Transverse colon (tissue), 4 donors: ENCODE results near the gene PCED1B. TPM values are rescaled to one million over a fixed set of nuclear protein-coding genes. Genes with fewer than 3 reads are reported as not detected.
"Not testable (repeated sequence)": the region's sequence is repeated elsewhere in the genome, so short reads cannot be mapped to it uniquely, and the experiment has no call there.

Experiments used
- DNase-seq: peaks from one replicate; pipeline ENCODE4 v3.0.0-alpha.2; 2019
- H3K27ac ChIP-seq, 4 donors: fragments of 200-600 bp; sonication (generic); 2 replicates each; pipeline ENCODE4 v1.5.1; 2016 to 2018; ENCODE audit warnings: inconsistent platforms in 4 of 4
- H3K27me3 ChIP-seq: fragments of 200-600 bp; sonication (generic); 2 replicates; pipeline ENCODE4 v1.5.1; 2017; ENCODE audit warnings: inconsistent platforms
- H3K36me3 ChIP-seq, 4 donors: fragments of 200-600 bp; sonication (generic); 2 replicates each; pipeline ENCODE4 v1.5.1; 2017 to 2019; ENCODE audit warnings: inconsistent platforms in 4 of 4
- H3K4me1 ChIP-seq, 4 donors: fragments of 200-600 bp; sonication (generic); 2 replicates each; pipeline ENCODE4 v1.5.1; 2017 to 2020; ENCODE audit warnings: inconsistent platforms in 4 of 4
- H3K4me3 ChIP-seq, 4 donors: fragments of 200-600 bp; sonication (generic); 1 replicate in 1 of 4; 2 replicates in 3 of 4; pipeline versions ENCODE4 v1.5.1 to v1.6.1; 2017 to 2019; ENCODE audit warnings: inconsistent platforms in 4 of 4
- H3K9me3 ChIP-seq, 2 donors: fragments of 200-600 bp; sonication (generic); 2 replicates each; pipeline ENCODE4 v1.5.1; 2017 to 2019; ENCODE audit warnings: inconsistent platforms in 2 of 2
- CTCF ChIP-seq, 5 experiments: fragments of 200-600 bp in 3 of 5; fragments of 450-650 bp in 2 of 5; sonication (generic) in 3 of 5; IDR thresholded peaks; 1 replicate in 2 of 5; 2 replicates in 3 of 5; pipeline ENCODE4 v1.5.1; 2016 to 2017; ENCODE audit warnings: antibody characterized with exemption in 5 of 5, inconsistent platforms in 3 of 5, mild to moderate bottlenecking in 2 of 5, moderate library complexity in 1 of 5
- EP300 ChIP-seq: sonication (generic); formaldehyde crosslinking; IDR thresholded peaks from one replicate; pipeline ENCODE4 v1.6.1; 2017; ENCODE audit warnings: antibody characterized with exemption, low read depth
- POLR2A ChIP-seq: fragments of 450-650 bp; IDR thresholded peaks from one replicate; pipeline ENCODE4 v1.6.1; 2016; ENCODE audit warnings: antibody characterized with exemption, mild to moderate bottlenecking, moderate library complexity
- POLR2AphosphoS5 ChIP-seq, 3 donors: sonication (generic); formaldehyde crosslinking; IDR thresholded peaks; one replicate each; pipeline ENCODE4 v1.6.1; 2016; ENCODE audit warnings: antibody characterized with exemption in 3 of 3
- WGBS, 2 donors: methylation state at CpG; one replicate each; pipeline ENCODE4 v1.1.5; 2018; ENCODE audit warnings: low coverage in 1 of 2; 5-methylcytosine and 5-hydroxymethylcytosine counted together
- in situ Hi-C, 4 donors: fragments of 200-750 bp; cut with MboI; loops; one replicate each; pipeline versions ENCODE4 v1.15.0 to v1.15.1; 2017; ENCODE audit warnings: low sequenced_read_pairs in 3 of 4, low pct_ligation_motif_present in 1 of 4, low pct_unique_long_range_greater_than_20kb in 1 of 4
- intact Hi-C: fragments of 100-400 bp; cut with DNase I; formaldehyde crosslinking; loops from one replicate; pipeline ENCODE4 v1.15.1; 2023; ENCODE audit warnings: low total_unique reads
- total RNA-seq, 4 donors: library from RNA; depleted of rRNA; stranded (reverse); fragments of >200 nt; gene quantifications; one replicate each; pipeline ENCODE4 v1.1.0, GENCODE V29; 2016

PCED1B gene
- total RNA-seq, 4 donors from 2014 or later, result 2.7 to 52.0 (median 3.0) TPM; not detected in 1

GRCh38 chr12:47193066-47193465, 113.6 kb downstream of the PCED1B start:
- TF ChIP-seq POLR2A (no peak), EP300 (no peak), POLR2AphosphoS5 (IDR thresholded peaks at IDR 0.05) (no peak), CTCF (IDR thresholded peaks at IDR 0.05) (no peak)
- H3K9me3 ChIP-seq, result no peaks in the 10 kb centered on the region
- no peaks in the 10 kb centered on the region for H3K27me3 ChIP-seq
- H3K4me3 ChIP-seq, result no peak overlapping the region
- no peaks in the 10 kb centered on the region for H3K36me3 ChIP-seq
- in situ Hi-C loops (no loop called here), intact Hi-C loops (no loop called here)
- WGBS, 2 donors, result 69 to 73% methylated on average over 3 of the region's 3 CpGs
- DNase-seq, result no peak
- no peak overlapping the region for H3K27ac ChIP-seq
- peaks cover 0 to 24% (median 5%) of the 10 kb centered on the region in 4 donors for H3K4me1 ChIP-seq

GRCh38 chr12:47194501-47194900, 115.1 kb downstream of the PCED1B start:
- DNase-seq, result no peak
- in situ Hi-C loops, result no loop called here
- intact Hi-C loops, result no loop called here
- Histone ChIP-seq H3K4me3 (no peak overlapping the region), H3K36me3 (no peaks in the 10 kb centered on the region), H3K27me3 (no peaks in the 10 kb centered on the region), H3K4me1 (peaks cover 0 to 16% (median 0%) of the 10 kb centered on the region in 4 donors), H3K9me3 (no peaks in the 10 kb centered on the region), H3K27ac (no peak overlapping the region)
- TF ChIP-seq CTCF (IDR thresholded peaks at IDR 0.05) (no peak), EP300 (no peak), POLR2AphosphoS5 (IDR thresholded peaks at IDR 0.05) (no peak), POLR2A (no peak)
- WGBS, 2 donors, result 58% methylated on average over 4 of the region's 4 CpGs

- DNase-seq, result no peak
- 74 to 80% methylated on average over 1 to 2 of the region's 2 CpGs for WGBS, 2 donors
- TF ChIP-seq POLR2AphosphoS5 (IDR thresholded peaks at IDR 0.05) (no peak), EP300 (no peak), CTCF (IDR thresholded peaks at IDR 0.05) (no peak), POLR2A (no peak)
Measured at GRCh38 chr12:47200446-47200845, 121.0 kb downstream of the PCED1B start.

GRCh38 chr12:47201190-47201589, 121.8 kb downstream of the PCED1B start:
- intact Hi-C loops, H3K36me3 ChIP-seq, H3K9me3 ChIP-seq, H3K4me1 ChIP-seq, H3K4me3 ChIP-seq, H3K27ac ChIP-seq, in situ Hi-C loops, H3K27me3 ChIP-seq, DNase-seq: not testable (repeated sequence)
- WGBS, 2 donors, result 90 to 95% methylated on average over 6 of the region's 6 CpGs

More at GRCh38 chr12:47200446-47200845, 121.0 kb downstream of the PCED1B start:
- no peaks in the 10 kb centered on the region for H3K27me3 ChIP-seq
- H3K36me3 ChIP-seq, result no peaks in the 10 kb centered on the region
- in situ Hi-C loops, result no loop called here
- H3K4me3 ChIP-seq, result no peak overlapping the region
- H3K27ac ChIP-seq, result no peak overlapping the region
- no peaks in the 10 kb centered on the region for H3K4me1 ChIP-seq
- intact Hi-C loops, result no loop called here
- no peaks in the 10 kb centered on the region for H3K9me3 ChIP-seq

- TF ChIP-seq EP300, result no peak
- no peak for TF ChIP-seq POLR2A
- TF ChIP-seq CTCF (IDR thresholded peaks at IDR 0.05), result no peak
- TF ChIP-seq POLR2AphosphoS5 (IDR thresholded peaks at IDR 0.05), result no peak
- intact Hi-C loops (no loop called here), in situ Hi-C loops (no loop called here)
- DNase-seq, result no peak
- no peaks in the 10 kb centered on the region for H3K9me3 ChIP-seq
- 33 to 90% methylated on average over 1 to 2 of the region's 2 CpGs for WGBS, 2 donors
- peaks cover 0 to 5% (median 4%) of the 10 kb centered on the region in 4 donors for H3K4me1 ChIP-seq
- no peak overlapping the region for H3K27ac ChIP-seq
- no peaks in the 10 kb centered on the region for H3K36me3 ChIP-seq
- H3K4me3 ChIP-seq, result no peak overlapping the region
- no peaks in the 10 kb centered on the region for H3K27me3 ChIP-seq
Measured at GRCh38 chr12:47202176-47202575, 122.8 kb downstream of the PCED1B start.
